ENCODE data around the gene ARHGEF10L. TPM values are rescaled to one million over a fixed set of nuclear protein-coding genes. Genes with fewer than 3 reads are reported as not detected.

ARHGEF10L gene
- total RNA-seq, 1 donor from 2014 or later, result 24.0 TPM

- Mint-ChIP-seq H3K4me3 (ENCODE audit: unreplicated experiment) (no peak overlapping the region), H3K27me3 (ENCODE audit: unreplicated experiment) (no peaks in the 10 kb centered on the region), H3K4me1 (ENCODE audit: unreplicated experiment) (peaks cover 77% of the 10 kb centered on the region), H3K27ac (ENCODE audit: unreplicated experiment) (peak overlapping the region; percentile 47), H3K36me3 (ENCODE audit: unreplicated experiment) (no peaks in the 10 kb centered on the region), H3K9me3 (ENCODE audit: unreplicated experiment) (no peaks in the 10 kb centered on the region)
- TF ChIP-seq, protein P1, sequence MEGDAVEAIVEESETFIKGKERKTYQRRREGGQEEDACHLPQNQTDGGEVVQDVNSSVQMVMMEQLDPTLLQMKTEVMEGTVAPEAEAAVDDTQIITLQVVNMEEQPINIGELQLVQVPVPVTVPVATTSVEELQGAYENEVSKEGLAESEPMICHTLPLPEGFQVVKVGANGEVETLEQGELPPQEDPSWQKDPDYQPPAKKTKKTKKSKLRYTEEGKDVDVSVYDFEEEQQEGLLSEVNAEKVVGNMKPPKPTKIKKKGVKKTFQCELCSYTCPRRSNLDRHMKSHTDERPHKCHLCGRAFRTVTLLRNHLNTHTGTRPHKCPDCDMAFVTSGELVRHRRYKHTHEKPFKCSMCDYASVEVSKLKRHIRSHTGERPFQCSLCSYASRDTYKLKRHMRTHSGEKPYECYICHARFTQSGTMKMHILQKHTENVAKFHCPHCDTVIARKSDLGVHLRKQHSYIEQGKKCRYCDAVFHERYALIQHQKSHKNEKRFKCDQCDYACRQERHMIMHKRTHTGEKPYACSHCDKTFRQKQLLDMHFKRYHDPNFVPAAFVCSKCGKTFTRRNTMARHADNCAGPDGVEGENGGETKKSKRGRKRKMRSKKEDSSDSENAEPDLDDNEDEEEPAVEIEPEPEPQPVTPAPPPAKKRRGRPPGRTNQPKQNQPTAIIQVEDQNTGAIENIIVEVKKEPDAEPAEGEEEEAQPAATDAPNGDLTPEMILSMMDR (IDR thresholded peaks at IDR 0.05), result no peak
- DNase-seq (ENCODE audit: extremely low spot score, unreplicated experiment), result no peak
Observed at GRCh38 chr1:17563494-17564281, 24.2 kb downstream of the ARHGEF10L start.

DNA sequence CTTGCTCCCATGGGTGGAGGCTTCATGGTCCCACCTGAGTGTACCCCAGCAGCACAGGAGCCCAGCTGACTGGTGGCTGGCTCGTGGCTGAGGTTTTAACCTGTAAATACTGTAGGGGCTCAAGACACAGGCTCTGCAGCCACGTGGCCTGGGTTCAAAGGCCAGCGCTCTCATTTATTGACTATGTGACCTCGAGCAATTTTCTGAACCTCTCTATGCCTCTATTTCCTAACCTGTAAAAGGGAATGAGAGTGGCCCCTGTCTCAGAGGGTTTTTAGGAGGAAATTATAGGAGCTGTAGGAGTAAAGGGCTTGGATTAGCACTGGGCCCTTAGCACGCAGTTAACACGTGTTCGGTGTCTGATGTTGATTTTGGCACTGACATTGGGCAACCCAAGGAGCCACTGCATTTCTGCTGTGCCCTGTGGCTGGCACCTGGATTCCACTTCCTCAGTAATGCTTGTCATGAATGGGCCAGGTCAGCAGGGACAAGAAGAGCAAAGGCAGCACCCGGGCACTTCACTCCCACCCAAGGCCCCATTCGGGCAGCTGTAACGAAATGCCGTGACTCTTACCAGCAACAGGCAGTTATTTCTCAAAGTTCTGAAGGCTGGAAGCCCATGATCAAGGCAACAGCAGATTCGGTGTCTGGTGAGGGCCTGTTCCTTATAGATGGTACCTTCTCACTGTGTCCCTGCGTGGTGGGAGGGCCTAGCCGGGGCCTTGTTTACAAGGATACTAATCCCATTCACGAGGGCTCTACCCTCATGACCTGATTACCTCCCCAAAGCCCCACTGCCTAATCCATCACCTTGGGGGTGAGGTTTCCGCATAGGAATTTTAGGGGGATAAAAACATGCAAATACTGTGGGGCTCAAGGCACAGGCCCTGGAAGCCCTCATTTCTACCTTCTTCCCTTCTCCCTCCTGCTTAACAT is 25.2 kb downstream of the ARHGEF10L start:
- TF ChIP-seq, protein P1 (IDR thresholded peaks at IDR 0.05), result no peak
- Mint-ChIP-seq H3K4me3 (ENCODE audit: unreplicated experiment) (no peak overlapping the region), H3K4me1 (ENCODE audit: unreplicated experiment) (peaks cover 81% of the 10 kb centered on the region)

GRCh38 chr1:17565461-17566252 is 26.2 kb downstream of the ARHGEF10L start:
- TF ChIP-seq, protein P1 (IDR thresholded peaks at IDR 0.05), result no peak
- Mint-ChIP-seq H3K27me3 (ENCODE audit: unreplicated experiment) (no peaks in the 10 kb centered on the region), H3K9me3 (ENCODE audit: unreplicated experiment) (no peaks in the 10 kb centered on the region), H3K4me1 (ENCODE audit: unreplicated experiment) (peaks cover 84% of the 10 kb centered on the region), H3K36me3 (ENCODE audit: unreplicated experiment) (no peaks in the 10 kb centered on the region), H3K4me3 (ENCODE audit: unreplicated experiment) (no peak overlapping the region), H3K27ac (ENCODE audit: unreplicated experiment) (peak overlapping the region; percentile 91)
- DNase-seq (ENCODE audit: extremely low spot score, unreplicated experiment), result no peak

More for the DNA sequence above, 25.2 kb downstream of the ARHGEF10L start:
- Mint-ChIP-seq H3K27me3 (ENCODE audit: unreplicated experiment) (no peaks in the 10 kb centered on the region), H3K9me3 (ENCODE audit: unreplicated experiment) (no peaks in the 10 kb centered on the region), H3K27ac (ENCODE audit: unreplicated experiment) (peak overlapping the region; percentile 91), H3K36me3 (ENCODE audit: unreplicated experiment) (no peaks in the 10 kb centered on the region)
- no peak for DNase-seq (ENCODE audit: extremely low spot score, unreplicated experiment)

DNA sequence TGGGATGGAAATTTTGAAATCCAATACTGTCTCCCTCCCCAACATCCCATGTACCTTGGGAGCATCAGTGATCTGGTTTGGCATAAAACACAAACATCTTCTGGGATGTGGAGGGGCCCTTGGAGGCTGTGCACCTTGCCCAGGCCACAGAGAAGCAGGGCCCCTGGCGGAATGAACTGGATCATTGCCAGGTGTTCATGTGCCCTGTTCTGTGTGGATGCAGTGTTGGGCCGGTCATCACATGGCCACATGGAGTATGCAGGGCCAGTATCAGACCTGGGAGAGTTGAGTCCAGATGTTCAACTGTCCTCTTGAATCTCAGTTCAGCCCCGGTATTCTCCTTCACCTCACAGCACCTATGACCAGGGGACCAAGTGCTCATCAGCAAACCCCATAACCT is 26.9 kb downstream of the ARHGEF10L start:
- Mint-ChIP-seq H3K36me3 (ENCODE audit: unreplicated experiment) (no peaks in the 10 kb centered on the region), H3K4me1 (ENCODE audit: unreplicated experiment) (peaks cover 80% of the 10 kb centered on the region), H3K9me3 (ENCODE audit: unreplicated experiment) (no peaks in the 10 kb centered on the region), H3K4me3 (ENCODE audit: unreplicated experiment) (no peak overlapping the region), H3K27ac (ENCODE audit: unreplicated experiment) (peak overlapping the region; percentile 91), H3K27me3 (ENCODE audit: unreplicated experiment) (no peaks in the 10 kb centered on the region)
- DNase-seq (ENCODE audit: extremely low spot score, unreplicated experiment), result no peak
- TF ChIP-seq, protein P1 (IDR thresholded peaks at IDR 0.05), result no peak

Measured in osteocyte (in vitro differentiated cells).